ENCODE results near the gene SAP30BP.
A peak's percentile ranks its signal among the peaks of the same experiment; 100 is the strongest.

Gene SAP30BP

GRCh38 chr17:75666959-75667790, at the start of gene SAP30BP, which contains the start of gene RECQL5:
TSS of gene SAP30BP (plus strand) at chr17:75667338. CDS start at chr17:75667373, 35 bp downstream.
TSS of gene RECQL5 (minus strand) at chr17:75667154. CDS start at chr17:75666557, 597 bp downstream.
- peak; percentile 95 for DNase-seq (ENCODE audit: low spot score)

DNA sequence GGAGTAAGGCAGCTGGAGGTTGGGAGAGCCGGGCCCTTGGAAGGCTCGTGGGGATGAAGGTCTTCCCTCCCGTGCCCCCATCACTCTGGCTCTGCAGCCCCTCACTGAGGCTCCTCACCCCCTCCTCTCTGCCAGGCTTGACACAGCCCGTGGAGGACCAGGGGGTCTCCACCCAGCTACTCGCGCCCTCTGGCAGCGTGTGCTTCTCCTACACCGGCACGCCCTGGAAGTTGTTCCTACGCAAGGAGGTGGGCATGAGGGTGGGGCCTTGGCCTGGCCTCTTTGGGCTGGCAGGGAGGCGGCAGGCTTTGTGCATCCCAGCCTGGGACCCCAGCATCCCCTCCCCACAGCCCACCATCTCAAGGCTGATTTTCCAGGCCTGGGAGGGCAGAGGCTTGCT, 49.5 kb upstream of the SAP30BP start:
- no peak for DNase-seq (ENCODE audit: low spot score)

DNA sequence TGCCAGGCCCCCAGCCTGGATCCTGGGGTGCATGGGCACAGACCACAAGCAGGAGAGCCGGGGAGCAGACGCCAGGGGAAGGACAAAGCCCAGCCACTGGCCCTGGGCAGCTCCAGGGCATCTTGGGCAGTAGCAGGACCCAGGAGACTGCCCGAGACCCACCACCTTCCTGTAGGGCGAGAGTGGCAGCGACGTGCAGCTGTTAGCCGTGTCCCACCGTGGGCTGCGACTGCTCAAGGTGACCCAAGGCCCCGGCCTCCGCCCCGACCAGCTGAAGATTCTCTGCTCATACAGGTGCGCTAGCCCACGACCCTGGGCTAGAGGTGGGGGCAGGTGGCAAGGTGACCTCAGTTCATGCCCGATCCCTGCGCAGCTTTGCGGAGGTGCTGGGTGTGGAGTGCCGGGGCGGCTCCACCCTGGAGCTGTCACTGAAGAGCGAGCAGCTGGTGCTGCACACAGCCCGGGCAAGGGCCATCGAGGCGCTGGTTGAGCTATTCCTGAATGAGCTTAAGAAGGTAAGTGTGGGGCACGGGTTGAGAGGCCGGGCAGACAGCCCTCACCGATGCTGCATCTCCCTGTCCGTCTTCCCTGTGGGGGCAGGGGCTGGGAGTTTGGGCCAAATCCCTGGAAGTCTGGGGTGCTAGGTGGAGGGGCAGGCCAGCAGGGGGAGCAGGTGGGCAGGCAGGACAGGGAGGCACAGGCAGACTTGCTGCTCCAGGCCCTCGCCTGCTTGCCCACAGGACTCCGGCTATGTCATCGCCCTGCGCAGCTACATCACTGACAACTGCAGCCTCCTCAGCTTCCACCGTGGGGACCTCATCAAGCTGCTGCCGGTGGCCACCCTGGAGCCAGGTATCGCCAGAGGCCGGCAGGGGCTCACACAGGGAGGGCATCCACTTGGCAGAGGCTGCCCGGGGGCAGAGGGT, 47.4 kb upstream of the SAP30BP start:
- DNase-seq (ENCODE audit: low spot score) = peak; percentile 31

DNA sequence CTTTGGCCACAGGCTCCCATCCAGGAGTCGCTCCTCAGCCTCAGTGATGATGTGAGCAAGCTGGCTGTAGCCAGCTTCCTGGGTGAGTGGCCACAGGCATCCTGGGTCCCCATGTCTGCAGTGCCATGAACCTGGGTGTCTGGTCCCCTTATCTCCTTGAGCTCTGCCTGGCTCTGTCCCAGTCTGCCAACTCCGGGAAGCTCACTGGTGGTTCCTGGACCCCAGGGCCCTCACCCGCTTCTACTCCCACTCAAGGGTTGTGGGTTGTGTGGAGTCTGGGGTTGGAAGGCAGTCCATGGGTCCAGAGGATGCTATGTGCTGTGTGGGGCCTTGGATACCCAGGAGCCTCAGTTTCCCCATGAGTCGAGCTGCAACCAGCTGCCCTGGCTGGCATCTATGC, 45.6 kb upstream of the SAP30BP start:
- DNase-seq (ENCODE audit: low spot score) = no peak

DNA sequence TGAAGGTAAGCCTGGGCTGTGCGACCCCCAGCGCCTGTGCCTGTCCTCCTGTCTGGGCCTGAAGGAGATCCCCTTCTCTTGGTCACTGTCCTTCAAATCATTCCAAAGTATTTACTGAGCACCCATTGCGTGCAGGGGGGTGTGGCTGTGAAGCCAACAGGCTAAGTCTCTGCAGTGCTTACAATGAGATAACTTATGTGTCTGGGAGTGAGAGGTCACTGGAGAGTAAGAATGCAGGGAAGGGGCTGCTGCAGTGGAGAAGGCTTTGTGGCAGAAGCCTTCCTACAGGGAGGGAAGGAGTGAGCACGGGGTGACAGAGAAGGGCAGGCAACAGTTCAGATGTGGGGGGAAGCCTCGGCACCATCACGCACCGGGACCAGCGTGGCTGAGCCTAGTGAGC, 45.1 kb upstream of the SAP30BP start:
- no peak for DNase-seq (ENCODE audit: low spot score)

GRCh38 chr17:75622771-75623273, 44.3 kb upstream of the SAP30BP start:
- DNase-seq (ENCODE audit: low spot score) = no peak

DNA sequence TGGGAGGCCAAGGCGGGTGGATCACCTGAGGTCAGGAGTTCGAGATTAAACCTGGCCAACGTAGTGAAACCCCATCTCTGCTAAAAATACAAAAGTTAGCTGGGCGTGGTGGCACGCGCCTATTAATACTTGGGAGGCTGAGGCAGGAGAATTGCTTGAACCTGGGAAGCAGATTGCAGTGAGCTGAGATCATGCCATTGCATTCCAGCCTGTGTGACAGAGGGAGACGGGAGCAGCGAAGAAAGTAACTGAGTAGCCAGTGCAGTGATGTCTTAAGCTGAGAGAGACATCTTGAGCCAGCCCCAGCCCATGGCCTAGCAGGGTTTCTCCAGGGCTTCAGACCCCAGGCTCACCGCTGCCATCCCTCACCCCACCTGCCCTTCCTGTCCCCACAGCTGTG, 43.8 kb upstream of the SAP30BP start:
- DNase-seq (ENCODE audit: low spot score) = no peak

DNA sequence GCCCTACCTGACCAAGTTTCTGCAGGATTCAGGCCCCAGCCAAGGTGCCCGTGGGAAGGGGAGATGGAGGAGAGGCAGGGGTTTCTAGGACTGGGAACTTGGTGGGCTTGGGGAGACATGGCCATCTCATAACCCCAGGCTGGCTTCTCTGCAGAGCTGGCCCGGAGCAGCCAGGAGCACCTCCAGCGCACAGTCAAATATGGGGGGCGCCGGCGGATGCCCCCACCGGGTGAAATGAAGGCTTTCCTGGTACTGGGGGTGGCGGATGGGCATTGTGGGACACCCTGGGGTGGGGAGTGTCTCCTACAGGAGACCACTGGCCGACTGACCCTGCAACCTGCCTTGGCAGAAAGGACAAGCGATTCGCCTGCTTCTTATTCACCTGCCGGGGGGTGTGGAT, 43.1 kb upstream of the SAP30BP start:
- DNase-seq (ENCODE audit: low spot score) = no peak

- DNase-seq (ENCODE audit: low spot score) = no peak
These were observed 42.3 kb upstream of the SAP30BP start for GRCh38 chr17:75624714-75625345.

- peak; percentile 13 for DNase-seq (ENCODE audit: low spot score)
These were observed 41.2 kb upstream of the SAP30BP start for GRCh38 chr17:75625813-75626486.

DNA sequence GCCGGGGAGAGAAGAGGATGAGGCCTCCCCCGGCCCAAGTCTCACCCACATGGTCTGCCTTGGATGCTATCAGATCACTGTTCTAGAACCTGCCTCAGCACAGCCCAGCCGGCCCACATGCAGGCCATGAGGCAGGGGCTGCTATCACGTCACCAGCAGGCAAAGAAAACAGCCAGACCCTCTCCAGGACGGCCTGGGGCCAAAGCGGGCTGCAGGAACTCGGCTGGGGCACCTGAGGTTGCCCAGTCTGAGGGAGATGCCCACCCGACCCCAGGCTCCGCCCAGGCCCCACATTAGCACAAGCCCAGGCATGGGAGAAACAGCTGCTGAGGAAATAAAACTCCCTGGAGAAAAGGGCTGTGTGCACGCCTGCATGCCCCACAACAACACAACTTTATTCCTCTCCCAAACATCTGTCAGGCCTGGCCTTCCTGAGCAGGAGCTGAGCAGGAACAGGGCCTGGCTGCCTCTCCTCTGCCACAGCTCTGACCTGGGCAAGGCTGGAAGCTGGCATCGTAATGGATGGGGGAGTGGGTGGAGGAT, 40.6 kb upstream of the SAP30BP start:
- no peak for DNase-seq (ENCODE audit: low spot score)

GRCh38 chr17:75627094-75627493, 40.0 kb upstream of the SAP30BP start:
- no peak for DNase-seq (ENCODE audit: low spot score)

- DNase-seq (ENCODE audit: low spot score) = no peak
These were observed 38.7 kb upstream of the SAP30BP start for GRCh38 chr17:75628425-75628824.

GRCh38 chr17:75629157-75629556, 38.0 kb upstream of the SAP30BP start:
- no peak for DNase-seq (ENCODE audit: low spot score)

- no peak for DNase-seq (ENCODE audit: low spot score)
These were observed 36.8 kb upstream of the SAP30BP start for GRCh38 chr17:75630071-75630917.

- no peak for DNase-seq (ENCODE audit: low spot score)
These were observed 35.8 kb upstream of the SAP30BP start for GRCh38 chr17:75631353-75631752.

- no peak for DNase-seq (ENCODE audit: low spot score)
These were observed 34.7 kb upstream of the SAP30BP start for GRCh38 chr17:75632428-75632827.

GRCh38 chr17:75632863-75633485, 34.2 kb upstream of the SAP30BP start, which contains the start of gene SMIM5:
TSS of gene SMIM5 (plus strand) at chr17:75633434. CDS start at chr17:75640202, 6,768 bp downstream.
- DNase-seq (ENCODE audit: low spot score) = peak; percentile 75

DNA sequence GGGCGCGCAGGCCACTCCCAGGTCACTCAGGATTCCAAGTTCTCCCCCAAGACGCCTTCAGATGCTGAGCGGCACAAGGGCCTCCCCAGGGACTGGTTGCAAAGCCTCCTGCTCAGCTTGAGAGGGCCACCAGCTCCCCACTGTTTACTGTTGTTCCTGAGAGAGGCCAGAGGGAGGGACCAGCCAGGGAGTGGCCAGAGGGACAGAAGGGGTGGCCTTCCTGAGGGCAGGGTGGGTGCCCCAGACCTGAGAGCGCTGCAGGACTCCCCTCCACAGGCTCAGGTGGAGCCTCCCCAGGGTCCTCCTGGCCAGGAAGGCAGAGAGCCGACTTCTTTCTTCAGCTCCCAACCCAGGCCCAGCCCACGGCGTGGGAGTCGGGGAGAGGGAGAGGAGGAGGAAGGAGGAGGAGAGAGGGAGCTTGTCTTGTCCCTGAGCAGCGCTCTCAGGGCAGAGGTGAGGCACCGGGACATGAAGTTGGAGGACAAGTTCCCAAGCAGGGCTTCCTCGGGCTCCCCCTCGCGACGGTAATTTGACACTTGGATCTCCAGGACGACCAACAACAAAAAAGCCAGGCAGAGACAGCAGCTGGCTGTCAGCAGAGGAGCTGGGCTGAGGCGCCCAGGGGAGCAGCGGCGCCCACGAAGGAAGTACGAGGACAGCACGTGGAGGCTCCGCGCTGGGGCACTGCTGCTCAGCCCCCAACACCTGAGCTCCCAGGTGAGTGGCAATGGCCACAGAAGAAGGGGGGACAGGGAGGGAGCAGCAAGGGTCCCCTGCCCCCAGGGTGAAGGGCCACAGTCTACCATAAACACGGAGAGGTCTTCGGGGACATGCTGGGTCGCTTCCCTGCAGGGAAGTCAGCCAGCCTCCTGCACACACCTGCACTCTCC, 33.4 kb upstream of the SAP30BP start:
- DNase-seq (ENCODE audit: low spot score) = peak; percentile 95

Measured in COLO829 (cell line).